NCI-H2196 (cell line): ENCODE data around the gene PLA2G12B.

Experiments used
- DNase-seq: peaks from one replicate; lab custom pipeline; 2025; ENCODE audit not compliant: unreplicated experiment; lab: John Stamatoyannopoulos, UW

The PLA2G12B gene

GRCh38 chr10:72895236-72895850, 59.3 kb downstream of the PLA2G12B start:
- DNase-seq = no peak

- no peak for DNase-seq
These were observed 61.3 kb downstream of the PLA2G12B start, which contains the start of gene OIT3 for GRCh38 chr10:72893136-72893798. OIT3 (plus strand) TSS chr10:72893739; CDS start chr10:72893799, 60 bp downstream.

- no peak for DNase-seq
These were observed 64.5 kb downstream of the PLA2G12B start for GRCh38 chr10:72890086-72890485.

DNA sequence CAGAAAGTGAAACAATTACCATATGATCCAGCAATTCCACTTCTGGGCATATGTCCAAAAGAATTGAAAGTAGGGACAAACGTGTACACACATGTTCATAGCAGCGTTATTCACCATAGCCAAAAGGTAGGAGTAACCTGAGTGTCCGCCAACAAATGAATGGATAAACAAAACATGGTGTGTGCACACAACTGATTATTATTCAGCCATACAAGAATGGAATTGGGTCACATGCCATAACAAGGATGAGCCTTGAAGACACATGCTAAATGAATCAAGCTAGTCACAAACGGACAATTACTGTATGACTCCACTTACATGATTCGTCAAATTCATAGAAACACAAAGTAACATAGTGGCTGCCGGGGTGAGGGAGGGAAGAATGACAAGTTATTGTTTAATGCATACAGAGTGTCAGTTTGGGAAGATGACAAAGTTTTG, 65.2 kb downstream of the PLA2G12B start:
- DNase-seq = peak; percentile 56

DNA sequence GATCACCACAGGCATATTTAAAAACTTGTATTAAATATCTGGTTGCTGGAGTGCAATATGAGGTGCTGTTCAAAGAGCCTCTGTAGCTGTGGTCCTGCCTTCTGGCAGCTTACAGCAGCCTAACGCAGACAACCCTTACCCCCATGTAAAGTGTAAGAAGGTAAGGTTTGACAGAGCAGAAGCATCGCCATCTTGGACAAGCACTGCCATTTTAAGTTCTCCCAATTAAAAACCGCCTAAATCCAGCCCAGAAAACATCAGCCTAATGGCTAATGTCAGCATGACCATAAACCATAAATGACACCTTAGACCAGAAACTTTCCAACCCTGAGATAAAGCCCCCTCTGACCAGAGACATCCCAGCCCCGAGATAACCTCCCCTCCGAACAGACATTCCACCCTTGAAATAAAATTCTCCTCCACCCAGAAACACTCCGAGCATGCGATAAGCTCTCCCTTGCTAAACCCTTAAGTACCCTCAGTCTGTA, 66.4 kb downstream of the PLA2G12B start:
- no peak for DNase-seq

GRCh38 chr10:72887043-72887442, 67.6 kb downstream of the PLA2G12B start:
- no peak for DNase-seq

GRCh38 chr10:72886621-72887020, 68.0 kb downstream of the PLA2G12B start:
- DNase-seq = no peak

GRCh38 chr10:72885953-72886352, 68.7 kb downstream of the PLA2G12B start:
- no peak for DNase-seq
